Measurements from ENCODE around the gene FAM169A.

DNA sequence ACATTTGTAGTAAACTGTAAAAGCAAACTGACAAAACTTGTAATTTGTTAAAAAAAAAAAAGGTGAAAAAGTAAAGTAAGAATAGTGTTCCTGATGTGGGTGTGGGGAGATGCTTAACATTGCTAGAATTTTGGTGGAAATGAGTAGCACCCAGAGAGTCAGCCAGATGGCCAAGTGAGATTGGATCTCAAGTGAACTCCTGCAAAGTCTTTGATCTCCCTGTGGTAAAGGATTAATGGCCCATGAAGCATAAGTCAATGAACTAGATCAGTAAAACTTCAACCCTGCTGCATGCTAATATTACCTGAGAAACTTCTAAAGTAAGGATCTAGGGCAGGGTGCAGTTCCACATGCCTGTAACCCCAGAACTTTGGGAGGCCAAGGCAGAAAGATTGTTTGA lies 19.0 kb upstream of the FAM169A start:
- no peak for TF ChIP-seq EZH2 (IDR thresholded peaks at IDR 0.05; ENCODE audit: borderline replicate concordance, insufficient read depth, low read depth, low read length, poor library complexity, severe bottlenecking)
- TF ChIP-seq, protein P1, sequence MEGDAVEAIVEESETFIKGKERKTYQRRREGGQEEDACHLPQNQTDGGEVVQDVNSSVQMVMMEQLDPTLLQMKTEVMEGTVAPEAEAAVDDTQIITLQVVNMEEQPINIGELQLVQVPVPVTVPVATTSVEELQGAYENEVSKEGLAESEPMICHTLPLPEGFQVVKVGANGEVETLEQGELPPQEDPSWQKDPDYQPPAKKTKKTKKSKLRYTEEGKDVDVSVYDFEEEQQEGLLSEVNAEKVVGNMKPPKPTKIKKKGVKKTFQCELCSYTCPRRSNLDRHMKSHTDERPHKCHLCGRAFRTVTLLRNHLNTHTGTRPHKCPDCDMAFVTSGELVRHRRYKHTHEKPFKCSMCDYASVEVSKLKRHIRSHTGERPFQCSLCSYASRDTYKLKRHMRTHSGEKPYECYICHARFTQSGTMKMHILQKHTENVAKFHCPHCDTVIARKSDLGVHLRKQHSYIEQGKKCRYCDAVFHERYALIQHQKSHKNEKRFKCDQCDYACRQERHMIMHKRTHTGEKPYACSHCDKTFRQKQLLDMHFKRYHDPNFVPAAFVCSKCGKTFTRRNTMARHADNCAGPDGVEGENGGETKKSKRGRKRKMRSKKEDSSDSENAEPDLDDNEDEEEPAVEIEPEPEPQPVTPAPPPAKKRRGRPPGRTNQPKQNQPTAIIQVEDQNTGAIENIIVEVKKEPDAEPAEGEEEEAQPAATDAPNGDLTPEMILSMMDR (IDR thresholded peaks at IDR 0.05): no peak
